GM10266 (cell line): Measurements from ENCODE around the gene MCF2L.

Experiments
- DNase-seq: peaks from one replicate; pipeline ENCODE4 v3.0.0; 2012; ENCODE audit errors: extremely low spot score
- TF ChIP-seq, protein P1 (sequence below): IDR thresholded peaks from 2 replicates; pipeline ENCODE4 v1.5.1; 2012; ENCODE audit warnings: mild to moderate bottlenecking, low read depth; ENCODE audit not compliant: control insufficient read depth, insufficient read depth; ENCODE audit errors: missing control alignments

The MCF2L gene

GRCh38 chr13:113139577-113139976 is 170.6 kb downstream of the MCF2L start:
- no peak for DNase-seq
- TF ChIP-seq, protein P1, sequence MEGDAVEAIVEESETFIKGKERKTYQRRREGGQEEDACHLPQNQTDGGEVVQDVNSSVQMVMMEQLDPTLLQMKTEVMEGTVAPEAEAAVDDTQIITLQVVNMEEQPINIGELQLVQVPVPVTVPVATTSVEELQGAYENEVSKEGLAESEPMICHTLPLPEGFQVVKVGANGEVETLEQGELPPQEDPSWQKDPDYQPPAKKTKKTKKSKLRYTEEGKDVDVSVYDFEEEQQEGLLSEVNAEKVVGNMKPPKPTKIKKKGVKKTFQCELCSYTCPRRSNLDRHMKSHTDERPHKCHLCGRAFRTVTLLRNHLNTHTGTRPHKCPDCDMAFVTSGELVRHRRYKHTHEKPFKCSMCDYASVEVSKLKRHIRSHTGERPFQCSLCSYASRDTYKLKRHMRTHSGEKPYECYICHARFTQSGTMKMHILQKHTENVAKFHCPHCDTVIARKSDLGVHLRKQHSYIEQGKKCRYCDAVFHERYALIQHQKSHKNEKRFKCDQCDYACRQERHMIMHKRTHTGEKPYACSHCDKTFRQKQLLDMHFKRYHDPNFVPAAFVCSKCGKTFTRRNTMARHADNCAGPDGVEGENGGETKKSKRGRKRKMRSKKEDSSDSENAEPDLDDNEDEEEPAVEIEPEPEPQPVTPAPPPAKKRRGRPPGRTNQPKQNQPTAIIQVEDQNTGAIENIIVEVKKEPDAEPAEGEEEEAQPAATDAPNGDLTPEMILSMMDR: no peak

DNA sequence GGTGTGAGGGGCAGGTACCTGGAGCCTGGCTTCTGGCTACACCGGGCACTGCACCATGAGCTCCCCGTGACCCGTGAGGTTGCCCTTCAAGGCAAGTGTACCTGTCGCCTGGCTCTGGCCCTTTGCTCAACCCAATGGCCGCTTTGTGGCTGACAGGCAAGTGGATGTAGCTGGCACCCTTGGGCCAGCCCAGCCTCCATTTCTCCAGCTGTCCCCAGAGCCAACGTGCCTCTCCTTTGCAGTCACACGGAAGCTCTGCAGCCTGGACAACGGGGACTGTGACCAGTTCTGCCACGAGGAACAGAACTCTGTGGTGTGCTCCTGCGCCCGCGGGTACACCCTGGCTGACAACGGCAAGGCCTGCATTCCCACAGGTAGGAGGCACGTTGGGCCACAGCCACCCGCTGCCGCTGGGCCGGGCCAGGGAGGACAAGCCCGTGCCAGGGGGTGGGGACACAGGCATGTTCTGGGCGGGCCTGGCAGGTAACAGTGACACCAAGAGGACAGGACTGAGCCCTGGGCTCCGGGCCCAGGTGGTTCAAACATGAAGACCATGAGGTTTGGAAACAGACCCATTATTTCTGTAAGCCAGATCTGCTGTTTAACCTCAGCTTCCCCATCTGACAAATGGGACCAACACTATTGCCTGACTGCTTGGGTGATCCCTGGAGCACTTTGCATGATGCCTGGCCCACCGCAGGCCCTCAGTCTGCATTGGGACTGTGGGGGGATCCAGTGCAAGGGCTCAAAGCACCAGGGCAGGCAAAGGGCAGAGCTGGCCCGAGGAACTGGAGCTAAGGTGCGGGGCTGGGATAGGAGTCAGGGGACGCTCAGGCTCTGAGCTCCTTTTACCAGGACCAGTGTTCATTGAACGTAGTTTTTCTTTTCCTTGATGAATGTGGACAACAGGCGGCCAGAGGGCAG is 171.9 kb downstream of the MCF2L start:
- no peak for DNase-seq
- TF ChIP-seq, protein P1: no peak

GRCh38 chr13:113141601-113141970 is 172.6 kb downstream of the MCF2L start:
- DNase-seq: no peak
- TF ChIP-seq, protein P1: no peak

DNA sequence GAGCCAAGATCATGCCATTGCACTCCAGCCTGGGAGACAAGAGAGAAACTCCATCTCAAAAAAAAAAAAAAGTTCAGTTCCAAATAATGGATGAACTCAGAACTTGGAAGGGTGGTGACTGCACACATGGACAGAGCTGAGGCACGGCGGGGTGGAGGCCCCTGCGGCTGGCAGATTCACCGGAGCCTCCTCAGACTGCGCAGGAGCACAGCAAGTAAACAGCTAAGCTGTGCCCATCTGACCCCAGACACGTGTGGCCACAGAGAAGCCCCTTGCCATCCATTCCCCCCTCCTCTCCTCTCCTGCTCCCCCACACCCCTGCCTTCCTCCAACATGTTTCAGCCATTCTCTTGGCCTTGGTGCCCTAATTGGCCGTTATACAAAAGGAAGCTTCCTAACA is 173.9 kb downstream of the MCF2L start:
- TF ChIP-seq, protein P1: no peak
- DNase-seq: no peak

- DNase-seq: no peak
- TF ChIP-seq, protein P1: no peak
Measured at GRCh38 chr13:113143466-113144254, 174.6 kb downstream of the MCF2L start.

- TF ChIP-seq, protein P1: no peak
- no peak for DNase-seq
Measured at GRCh38 chr13:113144255-113144629, 175.2 kb downstream of the MCF2L start.
